GM13977 (cell line): ENCODE data around the gene AUTS2.

Experiments used
- DNase-seq: peaks from one replicate; pipeline ENCODE4 v3.0.0; 2012; ENCODE audit warnings: low spot score
- CTCF ChIP-seq: IDR thresholded peaks from 2 replicates; pipeline ENCODE4 v1.5.1; 2012; ENCODE audit warnings: mild to moderate bottlenecking, control low read depth; ENCODE audit not compliant: insufficient read depth; ENCODE audit errors: extremely low read depth, missing control alignments
- in situ Hi-C: fragments of 300-500 bp; cut with MboI; formaldehyde crosslinking; loops from one replicate; pipeline ENCODE4 v1.12.0; 2022; ENCODE audit warnings: low sequenced_read_pairs, low pct_unique_long_range_greater_than_20kb, mixed read lengths, inconsistent platforms; ENCODE audit not compliant: unreplicated experiment

AUTS2 gene

GRCh38 chr7:69935107-69935506 lies 336.8 kb downstream of the AUTS2 start:
- no peak for DNase-seq
- in situ Hi-C loops = no loop called here
- no peak for TF ChIP-seq CTCF

GRCh38 chr7:69937097-69937496 lies 338.8 kb downstream of the AUTS2 start:
- in situ Hi-C loops = no loop called here
- no peak for TF ChIP-seq CTCF
- DNase-seq = no peak

- TF ChIP-seq CTCF = no peak
- in situ Hi-C loops = no loop called here
- DNase-seq = no peak
These were observed 341.0 kb downstream of the AUTS2 start for GRCh38 chr7:69939317-69939716.

- DNase-seq = no peak
- in situ Hi-C loops = no loop called here
- TF ChIP-seq CTCF = no peak
These were observed 342.9 kb downstream of the AUTS2 start for GRCh38 chr7:69941077-69941651.

- in situ Hi-C loops = no loop called here
- no peak for TF ChIP-seq CTCF
- no peak for DNase-seq
These were observed 344.3 kb downstream of the AUTS2 start for GRCh38 chr7:69942573-69942972.

GRCh38 chr7:69946901-69947300 lies 348.6 kb downstream of the AUTS2 start:
- TF ChIP-seq CTCF = no peak
- no peak for DNase-seq
- in situ Hi-C loops = no loop called here

GRCh38 chr7:69947998-69948397 lies 349.7 kb downstream of the AUTS2 start:
- no peak for TF ChIP-seq CTCF
- no peak for DNase-seq
- in situ Hi-C loops = no loop called here
